Neural cell (in vitro differentiated cells): Measurements from ENCODE around the gene OR51E2. TPM values are rescaled to one million over a fixed set of nuclear protein-coding genes. Genes with fewer than 3 reads are reported as not detected.

ENCODE experiments used
- H2AFZ ChIP-seq: fragments of 200-600, 300-800 bp; sonication (generic), shearing (Covaris generic); 2 replicates; pipeline ENCODE4 v1.6.0; 2014; ENCODE audit warnings: low read depth, mild to moderate bottlenecking, antibody characterized with exemption, low read length, moderate library complexity
- H3F3A ChIP-seq: fragments of 200-600 bp; shearing (Covaris generic); 2 replicates; pipeline ENCODE4 v1.6.1; 2016; ENCODE audit warnings: mild to moderate bottlenecking, moderate library complexity, mixed read lengths, antibody characterized with exemption, low read length; ENCODE audit not compliant: insufficient read depth, poor library complexity, severe bottlenecking
- H3K27ac ChIP-seq: fragments of 200-600, 300-800 bp; sonication (generic), shearing (Covaris generic); 2 replicates; pipeline ENCODE4 v1.5.1; 2014; ENCODE audit warnings: mild to moderate bottlenecking, low read length, moderate library complexity
- H3K27me3 ChIP-seq: fragments of 300-800, 200-600 bp; sonication (generic), shearing (Covaris generic); 2 replicates; pipeline ENCODE4 v1.6.0; 2014; ENCODE audit warnings: mild to moderate bottlenecking, low read depth, low read length, moderate library complexity; ENCODE audit not compliant: insufficient read depth
- H3K36me3 ChIP-seq: fragments of 300-800, 200-600 bp; sonication (generic), shearing (Covaris generic); 2 replicates; pipeline ENCODE4 v1.5.1; 2014; ENCODE audit warnings: mild to moderate bottlenecking, antibody characterized with exemption, low read length, moderate library complexity; ENCODE audit not compliant: insufficient read depth
- H3K4me2 ChIP-seq: fragments of 300-800, 200-600 bp; sonication (generic), shearing (Covaris generic); 2 replicates; pipeline ENCODE4 v1.6.0; 2014; ENCODE audit warnings: mild to moderate bottlenecking, low read length
- H3K4me3 ChIP-seq: fragments of 300-800, 200-600 bp; sonication (generic), shearing (Covaris generic); 2 replicates; pipeline ENCODE4 v1.5.1; 2014; ENCODE audit warnings: mild to moderate bottlenecking, low read length, moderate library complexity
- H3K79me2 ChIP-seq: fragments of 200-600 bp; shearing (Covaris generic); replicated peaks from 2 replicates; pipeline ENCODE4 v1.6.0; 2014; ENCODE audit warnings: mild to moderate bottlenecking, low read length, moderate library complexity; ENCODE audit not compliant: insufficient read depth
- H3K9ac ChIP-seq: fragments of 300-800, 200-600 bp; sonication (generic), shearing (Covaris generic); 2 replicates; pipeline ENCODE4 v1.6.1; 2016; ENCODE audit warnings: mild to moderate bottlenecking, low read length, mixed read lengths
- H3K9me2 ChIP-seq: fragments of 200-600 bp; shearing (Covaris generic); 2 replicates; pipeline ENCODE4 v1.6.1; 2016; ENCODE audit warnings: mild to moderate bottlenecking, low read length, mixed read lengths; ENCODE audit not compliant: insufficient read depth
- H3K9me3 ChIP-seq: fragments of 200-600, 300-800 bp; sonication (generic), shearing (Covaris generic); 2 replicates; pipeline ENCODE4 v1.6.1; 2016; ENCODE audit warnings: mild to moderate bottlenecking, mixed run types, low read length, moderate library complexity, mixed read lengths
- H4K20me1 ChIP-seq: fragments of 200-600 bp; shearing (Covaris generic); 2 replicates; pipeline ENCODE4 v1.6.1; 2016; ENCODE audit warnings: mild to moderate bottlenecking, mixed run types; ENCODE audit not compliant: insufficient read depth
- CTCF ChIP-seq: fragments of 450-650 bp; IDR thresholded peaks from 2 replicates; pipeline ENCODE4 v1.5.1; 2014; ENCODE audit warnings: antibody characterized with exemption, mild to moderate bottlenecking, moderate library complexity; ENCODE audit not compliant: poor library complexity, severe bottlenecking
- EP300 ChIP-seq: fragments of 450-650 bp; conservative IDR thresholded peaks from 2 replicates; pipeline ENCODE4 v1.6.1; 2014; ENCODE audit warnings: antibody characterized with exemption, mild to moderate bottlenecking, moderate library complexity; ENCODE audit not compliant: poor library complexity, severe bottlenecking
- EZH2 ChIP-seq: fragments of 200-600, 300-800 bp; shearing (Covaris generic), sonication (generic); IDR thresholded peaks from 2 replicates; pipeline ENCODE4 v1.6.1; 2014; ENCODE audit warnings: antibody characterized with exemption, low read length, borderline replicate concordance, mild to moderate bottlenecking; ENCODE audit not compliant: insufficient read depth, poor library complexity, severe bottlenecking
- MXI1 ChIP-seq: fragments of 450-650 bp; conservative IDR thresholded peaks from 2 replicates; pipeline ENCODE4 v1.6.1; 2014; ENCODE audit warnings: antibody characterized with exemption, mild to moderate bottlenecking; ENCODE audit not compliant: poor library complexity, severe bottlenecking
- POLR2AphosphoS5 ChIP-seq: IDR thresholded peaks from 2 replicates; pipeline ENCODE4 v1.6.1; 2012
- RAD21 ChIP-seq: fragments of 450-650 bp; conservative IDR thresholded peaks from 2 replicates; pipeline ENCODE4 v1.6.1; 2014; ENCODE audit warnings: antibody characterized with exemption, mild to moderate bottlenecking, moderate library complexity
- REST ChIP-seq: IDR thresholded peaks from 2 replicates; pipeline ENCODE4 v1.6.1; 2012; ENCODE audit warnings: borderline replicate concordance
- SMC3 ChIP-seq: fragments of 450-650 bp; conservative IDR thresholded peaks from 2 replicates; pipeline ENCODE4 v1.6.1; 2014; ENCODE audit warnings: antibody characterized with exemption, mild to moderate bottlenecking, moderate library complexity; ENCODE audit not compliant: poor library complexity
- TAF1 ChIP-seq: IDR thresholded peaks from 2 replicates; pipeline ENCODE4 v1.6.1; 2012; ENCODE audit warnings: low read depth
- polyA plus RNA-seq: library from polyadenylated mRNA; depleted of rRNA; stranded (reverse); fragments of >200 nt; gene quantifications from 2 replicates; pipeline ENCODE4 v1.2.3, GENCODE V29; 2014

Gene OR51E2
- polyA plus RNA-seq, 1 donor from 2014 or later, result not detected

- TF ChIP-seq CTCF (no peak), RAD21 (no peak)
Measured at GRCh38 chr11:4643076-4643475, 54.6 kb downstream of the OR51E2 start (continued).

- TF ChIP-seq EZH2 (no peak), CTCF (no peak), MXI1 (no peak), RAD21 (no peak), REST (no peak), EP300 (no peak), SMC3 (no peak), TAF1 (no peak), POLR2AphosphoS5 (no peak)
Measured at GRCh38 chr11:4642043-4642442, 55.6 kb downstream of the OR51E2 start.

GRCh38 chr11:4641501-4641900, 56.2 kb downstream of the OR51E2 start:
- no peak for TF ChIP-seq RAD21
- no peak for TF ChIP-seq REST
- TF ChIP-seq EP300, result no peak
- no peak for TF ChIP-seq SMC3
- TF ChIP-seq MXI1, result no peak
- no peak for TF ChIP-seq EZH2
- TF ChIP-seq POLR2AphosphoS5, result no peak
- no peak for TF ChIP-seq TAF1
- no peak for TF ChIP-seq CTCF
- Histone ChIP-seq H3K4me2 (no peak overlapping the region), H3K27ac (no peak overlapping the region), H3K4me3 (no peak overlapping the region), H3K9me2 (no peaks in the 10 kb centered on the region), H3K27me3 (no peaks in the 10 kb centered on the region), H3K79me2 (no peaks in the 10 kb centered on the region), H3K9me3 (no peaks in the 10 kb centered on the region), H4K20me1 (no peaks in the 10 kb centered on the region), H3K36me3 (no peaks in the 10 kb centered on the region), H3F3A (no peaks in the 10 kb centered on the region), H2AFZ (no peak overlapping the region), H3K9ac (no peak overlapping the region)

More at GRCh38 chr11:4642043-4642442, 55.6 kb downstream of the OR51E2 start:
- Histone ChIP-seq H3K36me3 (no peaks in the 10 kb centered on the region), H3K4me2 (no peak overlapping the region), H3K9ac (no peak overlapping the region), H3K27me3 (no peaks in the 10 kb centered on the region), H3K9me2 (no peaks in the 10 kb centered on the region), H2AFZ (no peak overlapping the region), H3K4me3 (no peak overlapping the region), H3K27ac (no peak overlapping the region), H3F3A (no peaks in the 10 kb centered on the region), H3K9me3 (no peaks in the 10 kb centered on the region), H4K20me1 (no peaks in the 10 kb centered on the region), H3K79me2 (no peaks in the 10 kb centered on the region)
